SKM-1 (cell line): Measurements from ENCODE around the gene INPP5B.
A peak's percentile ranks its signal among the peaks of the same experiment; 100 is the strongest.

Source experiments
- DNase-seq: peaks from one replicate; lab custom pipeline; 2025; ENCODE audit not compliant: unreplicated experiment; lab: John Stamatoyannopoulos, UW

Gene INPP5B

GRCh38 chr1:37841652-37842051 is 105.2 kb downstream of the INPP5B start:
- no peak for DNase-seq

GRCh38 chr1:37840711-37841110 is 106.1 kb downstream of the INPP5B start:
- no peak for DNase-seq

GRCh38 chr1:37839676-37840075 is 107.2 kb downstream of the INPP5B start:
- no peak for DNase-seq

- DNase-seq, result no peak
These were observed 110.1 kb downstream of the INPP5B start for GRCh38 chr1:37836788-37837187.

- DNase-seq, result no peak
These were observed 115.0 kb downstream of the INPP5B start for GRCh38 chr1:37831809-37832208.

GRCh38 chr1:37831109-37831508 is 115.7 kb downstream of the INPP5B start:
- no peak for DNase-seq

GRCh38 chr1:37828410-37829074 is 118.3 kb downstream of the INPP5B start:
- DNase-seq, result no peak

- DNase-seq, result no peak
These were observed 121.3 kb downstream of the INPP5B start for GRCh38 chr1:37825506-37825905.

- no peak for DNase-seq
These were observed 122.9 kb downstream of the INPP5B start for GRCh38 chr1:37824001-37824400.

- DNase-seq, result no peak
These were observed 123.7 kb downstream of the INPP5B start for GRCh38 chr1:37822906-37823815.

GRCh38 chr1:37821481-37821880 is 125.4 kb downstream of the INPP5B start:
- DNase-seq, result no peak

GRCh38 chr1:37817481-37817880 is 129.4 kb downstream of the INPP5B start:
- no peak for DNase-seq

GRCh38 chr1:37814252-37814651 is 132.6 kb downstream of the INPP5B start:
- DNase-seq, result no peak

GRCh38 chr1:37813529-37814145 is 133.2 kb downstream of the INPP5B start:
- DNase-seq, result no peak

GRCh38 chr1:37811027-37811655 is 135.7 kb downstream of the INPP5B start:
- DNase-seq, result peak; percentile 75
